SK-N-SH treated with all-trans-retinoic acid at 6 μM for 48 hours (cell line): ENCODE data around the gene MAPK12.

Experiments used
- ATAC-seq: fragments of 200-7000 bp; cut with Tn5 transposase; 3 replicates; pipeline ENCODE4 v1.9.1; 2020; ENCODE audit warnings: mild to moderate bottlenecking, moderate library complexity
- ARNTL ChIP-seq: fragments of 450-650 bp; formaldehyde crosslinking; IDR thresholded peaks from 2 replicates; pipeline ENCODE4 v1.5.0; 2020; ENCODE audit warnings: low read depth, mild to moderate bottlenecking, moderate library complexity, borderline replicate concordance
- BACH2 ChIP-seq: fragments of 250-450 bp; sonication (Bioruptor Pico); IDR thresholded peaks from 2 replicates; pipeline ENCODE4 v1.9.0; 2021; ENCODE audit warnings: mild to moderate bottlenecking, borderline replicate concordance
- CREB5 ChIP-seq: fragments of 250-450 bp; sonication (Bioruptor Pico); IDR thresholded peaks from 2 replicates; pipeline ENCODE4 v1.5.1; 2020; ENCODE audit warnings: low read depth, mild to moderate bottlenecking, moderate library complexity
- CSDC2 ChIP-seq: fragments of 250-450 bp; sonication (Bioruptor Pico); IDR thresholded peaks from 2 replicates; pipeline ENCODE4 v1.5.0; 2020; ENCODE audit warnings: mild to moderate bottlenecking, moderate library complexity
- CSRNP3 ChIP-seq: fragments of 250-450 bp; sonication (Bioruptor Pico); IDR thresholded peaks from 2 replicates; pipeline ENCODE4 v1.5.1; 2021; ENCODE audit warnings: mild to moderate bottlenecking, moderate library complexity
- ESRRG ChIP-seq: fragments of 250-450 bp; sonication (Bioruptor Pico); IDR thresholded peaks from 2 replicates; pipeline ENCODE4 v1.6.1; 2021; ENCODE audit warnings: mild to moderate bottlenecking
- GLIS3 ChIP-seq: fragments of 250-450 bp; sonication (Bioruptor Pico); IDR thresholded peaks from 2 replicates; pipeline ENCODE4 v1.5.0; 2020; ENCODE audit warnings: mild to moderate bottlenecking, moderate library complexity
- ISL1 ChIP-seq: fragments of 250-450 bp; sonication (Bioruptor Pico); IDR thresholded peaks from 2 replicates; pipeline ENCODE4 v2.1.2; 2022; ENCODE audit warnings: mild to moderate bottlenecking, moderate library complexity
- PATZ1 ChIP-seq: fragments of 250-450 bp; sonication (Bioruptor Pico); IDR thresholded peaks from 2 replicates; pipeline ENCODE4 v1.8.0; 2020; ENCODE audit warnings: mild to moderate bottlenecking, moderate library complexity, borderline replicate concordance
- POU6F1 ChIP-seq: fragments of 250-450 bp; sonication (Bioruptor Pico); IDR thresholded peaks from 2 replicates; pipeline ENCODE4 v1.8.0; 2021; ENCODE audit warnings: low read depth, mild to moderate bottlenecking, moderate library complexity, borderline replicate concordance
- RARB ChIP-seq: fragments of 250-450 bp; sonication (Bioruptor Pico); IDR thresholded peaks from 2 replicates; pipeline ENCODE4 v1.8.0; 2021; ENCODE audit warnings: mild to moderate bottlenecking, moderate library complexity
- SNAI2 ChIP-seq: fragments of 250-450 bp; sonication (Bioruptor Pico); IDR thresholded peaks from 2 replicates; pipeline ENCODE4 v1.5.0; 2020; ENCODE audit warnings: mild to moderate bottlenecking, moderate library complexity
- TCF4 ChIP-seq: fragments of 250-450 bp; sonication (Bioruptor Pico); IDR thresholded peaks from 2 replicates; pipeline ENCODE4 v1.8.0; 2021; ENCODE audit warnings: mild to moderate bottlenecking, moderate library complexity, borderline replicate concordance
- TOX ChIP-seq: fragments of 250-450 bp; sonication (Bioruptor Pico); IDR thresholded peaks from 2 replicates; pipeline ENCODE4 v1.8.0; 2021; ENCODE audit warnings: mild to moderate bottlenecking, moderate library complexity, borderline replicate concordance
- TSHZ2 ChIP-seq: fragments of 250-450 bp; sonication (Bioruptor Pico); IDR thresholded peaks from 2 replicates; pipeline ENCODE4 v1.5.0; 2020; ENCODE audit warnings: mild to moderate bottlenecking, moderate library complexity
- ZFP3 ChIP-seq: fragments of 250-450 bp; sonication (Bioruptor Pico); IDR thresholded peaks from 2 replicates; pipeline ENCODE4 v1.5.0; 2020; ENCODE audit warnings: mild to moderate bottlenecking, moderate library complexity
- ZFP30 ChIP-seq: fragments of 450-650 bp; formaldehyde crosslinking; IDR thresholded peaks from 2 replicates; pipeline ENCODE4 v1.5.0; 2022; ENCODE audit warnings: mild to moderate bottlenecking, moderate library complexity
- ZNF565 ChIP-seq: fragments of 450-650 bp; formaldehyde crosslinking; conservative IDR thresholded peaks from 2 replicates; pipeline ENCODE4 v1.5.0; 2020; ENCODE audit warnings: low read depth, mild to moderate bottlenecking, moderate library complexity
- ZNF70 ChIP-seq: fragments of 450-650 bp; formaldehyde crosslinking; IDR thresholded peaks from 2 replicates; pipeline ENCODE4 v1.5.0; 2020; ENCODE audit warnings: mild to moderate bottlenecking, moderate library complexity
- ZNF8 ChIP-seq: fragments of 450-650 bp; formaldehyde crosslinking; IDR thresholded peaks from 2 replicates; pipeline ENCODE4 v1.5.0; 2020; ENCODE audit warnings: mild to moderate bottlenecking, moderate library complexity

MAPK12 gene

GRCh38 chr22:50264946-50265669 is 3.6 kb upstream of the MAPK12 start (continued):
- no peak for TF ChIP-seq POU6F1
- TF ChIP-seq, all 23 proteins: peak for 0

- no peak for ATAC-seq
- TF ChIP-seq TCF4, result no peak
- TF ChIP-seq TSHZ2 (CRISPR knock-in tag), result no peak
- TF ChIP-seq PATZ1, result no peak
- TF ChIP-seq ISL1, result no peak
- TF ChIP-seq ZNF70 (CRISPR knock-in tag), result no peak
- TF ChIP-seq ZFP30, result no peak
- TF ChIP-seq BACH2 (CRISPR knock-in tag), result no peak
- no peak for TF ChIP-seq RARB (CRISPR knock-in tag)
- no peak for TF ChIP-seq SNAI2 (CRISPR knock-in tag)
- no peak for TF ChIP-seq GLIS3 (CRISPR knock-in tag)
- no peak for TF ChIP-seq CSRNP3 (CRISPR knock-in tag)
- no peak for TF ChIP-seq ESRRG (CRISPR knock-in tag)
- no peak for TF ChIP-seq ZNF8
- no peak for TF ChIP-seq POU6F1
- TF ChIP-seq TOX (CRISPR knock-in tag), result no peak
- TF ChIP-seq CSDC2, result no peak
- no peak for TF ChIP-seq ZFP3
- no peak for TF ChIP-seq ARNTL (CRISPR knock-in tag)
- no peak for TF ChIP-seq ZNF565 (CRISPR knock-in tag)
- no peak for TF ChIP-seq CREB5
Measured at GRCh38 chr22:50264104-50264745, 2.7 kb upstream of the MAPK12 start.
